AG04450 (cell line): ENCODE measurements around the gene CEACAM18. TPM values are rescaled to one million over a fixed set of nuclear protein-coding genes. Genes with fewer than 3 reads are reported as not detected.
A peak's percentile ranks its signal among the peaks of the same experiment; 100 is the strongest.

Source experiments
- CTCF ChIA-PET: fragments of 300-600, 350-600 bp; formaldehyde crosslinking; extraction: SDS; loops from one replicate; lab custom pipeline; 2022; ENCODE audit warnings: antibody characterized with exemption, inconsistent platforms; lab: Charles Lee
- POLR2A ChIA-PET: fragments of 350-600 bp; formaldehyde crosslinking; extraction: SDS; loops from one replicate; lab custom pipeline; 2021; ENCODE audit warnings: antibody characterized with exemption, inconsistent platforms; lab: Yijun Ruan, JAX
- DNase-seq: peaks from one replicate; pipeline ENCODE4 v3.0.0-alpha.2; 2011; ENCODE audit warnings: low read depth, low spot score
- H3K27ac ChIP-seq: one replicate; pipeline ENCODE4 v1.5.1; 2012; ENCODE audit warnings: low read depth, low read length, control low read depth
- H3K27me3 ChIP-seq: one replicate; pipeline ENCODE4 v1.6.0; 2012; ENCODE audit warnings: low read length; ENCODE audit not compliant: control insufficient read depth, insufficient read depth
- H3K4me3 ChIP-seq: 2 replicates; pipeline ENCODE4 v1.5.1; 2011; ENCODE audit warnings: mild to moderate bottlenecking, low read depth, low read length, control low read depth
- H3K9me3 ChIP-seq: 2 replicates; pipeline ENCODE4 v1.5.1; 2012; ENCODE audit warnings: low read length; ENCODE audit not compliant: control insufficient read depth, insufficient read depth
- polyA plus RNA-seq: library from polyadenylated mRNA; depleted of rRNA; stranded (reverse); fragments of >200 nt; gene quantifications from 2 replicates; pipeline ENCODE4 v1.2.3, GENCODE V29; 2011
- TF ChIP-seq, protein P1 (sequence below): IDR thresholded peaks from 2 replicates; pipeline ENCODE4 v1.5.1; 2011; ENCODE audit warnings: low read depth, low read length, control low read depth, inconsistent platforms

The CEACAM18 gene
- polyA plus RNA-seq, 1 experiment = not detected

DNA sequence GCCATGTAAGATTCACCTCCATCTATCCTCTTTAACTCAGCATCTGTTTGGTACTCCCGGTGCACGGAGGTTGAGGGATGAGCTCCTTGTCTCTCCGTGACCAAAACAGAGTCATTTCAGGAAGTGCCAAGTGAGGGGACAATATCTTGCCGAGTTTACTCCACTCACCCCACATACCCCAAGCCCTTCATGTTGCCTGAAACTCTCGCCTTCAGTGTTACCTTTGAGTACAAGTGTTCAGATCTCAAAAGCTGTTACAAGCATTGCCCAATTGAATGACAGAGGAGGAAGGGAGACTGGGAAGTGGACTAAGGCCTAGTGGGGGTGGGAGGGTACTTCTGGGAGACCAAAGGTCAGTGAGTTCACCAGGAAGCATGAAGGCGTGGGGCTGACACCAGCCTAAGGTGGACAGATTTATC lies 29.3 kb downstream of the CEACAM18 start:
- Histone ChIP-seq H3K4me3 (no peak overlapping the region), H3K9me3 (no peaks in the 10 kb centered on the region; the same call in 1 of the 2 replicates), H3K27ac (no peak overlapping the region), H3K27me3 (no peaks in the 10 kb centered on the region)
- no peak for DNase-seq
- POLR2A ChIA-PET = no interaction called here
- CTCF ChIA-PET = no interaction called here
- TF ChIP-seq, protein P1, sequence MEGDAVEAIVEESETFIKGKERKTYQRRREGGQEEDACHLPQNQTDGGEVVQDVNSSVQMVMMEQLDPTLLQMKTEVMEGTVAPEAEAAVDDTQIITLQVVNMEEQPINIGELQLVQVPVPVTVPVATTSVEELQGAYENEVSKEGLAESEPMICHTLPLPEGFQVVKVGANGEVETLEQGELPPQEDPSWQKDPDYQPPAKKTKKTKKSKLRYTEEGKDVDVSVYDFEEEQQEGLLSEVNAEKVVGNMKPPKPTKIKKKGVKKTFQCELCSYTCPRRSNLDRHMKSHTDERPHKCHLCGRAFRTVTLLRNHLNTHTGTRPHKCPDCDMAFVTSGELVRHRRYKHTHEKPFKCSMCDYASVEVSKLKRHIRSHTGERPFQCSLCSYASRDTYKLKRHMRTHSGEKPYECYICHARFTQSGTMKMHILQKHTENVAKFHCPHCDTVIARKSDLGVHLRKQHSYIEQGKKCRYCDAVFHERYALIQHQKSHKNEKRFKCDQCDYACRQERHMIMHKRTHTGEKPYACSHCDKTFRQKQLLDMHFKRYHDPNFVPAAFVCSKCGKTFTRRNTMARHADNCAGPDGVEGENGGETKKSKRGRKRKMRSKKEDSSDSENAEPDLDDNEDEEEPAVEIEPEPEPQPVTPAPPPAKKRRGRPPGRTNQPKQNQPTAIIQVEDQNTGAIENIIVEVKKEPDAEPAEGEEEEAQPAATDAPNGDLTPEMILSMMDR = no peak

DNA sequence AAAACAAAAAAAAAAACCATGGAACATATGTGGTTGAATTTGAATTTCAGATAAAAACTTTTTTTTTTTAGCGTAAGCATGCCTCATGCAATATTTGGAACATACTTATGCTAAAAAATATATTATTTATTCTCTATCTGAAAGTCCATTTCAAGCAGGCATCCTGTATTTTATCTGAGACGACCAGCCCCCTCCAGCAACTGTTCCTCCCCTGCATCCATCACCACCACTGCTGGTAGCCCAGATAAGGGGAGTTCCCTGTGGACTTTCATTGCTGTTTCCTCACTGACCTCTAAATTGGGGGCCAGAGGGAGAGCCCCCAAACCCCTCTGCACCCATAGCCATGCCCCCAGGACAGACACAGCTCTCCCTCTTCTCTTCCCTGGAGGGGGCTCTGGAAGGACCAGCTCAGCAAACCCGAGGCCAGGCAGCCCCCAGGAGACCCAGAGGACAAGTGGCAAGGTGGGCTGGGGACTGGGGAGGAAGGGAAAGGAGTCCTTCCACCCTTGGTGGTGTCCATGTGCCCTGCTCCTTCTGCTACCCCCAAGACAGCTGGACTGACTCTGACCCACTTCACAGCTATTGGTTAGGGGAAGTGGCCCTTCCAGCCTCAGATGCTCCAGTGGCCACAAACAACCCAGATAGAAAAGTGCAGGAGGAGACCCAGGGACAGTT lies 29.9 kb downstream of the CEACAM18 start:
- no peaks in the 10 kb centered on the region; the same call in 1 of the 2 replicates for H3K9me3 ChIP-seq
- DNase-seq = no peak
- TF ChIP-seq, protein P1 = no peak
- ChIA-PET POLR2A (no interaction called here), CTCF (no interaction called here)
- H3K27ac ChIP-seq = no peak overlapping the region
- no peak overlapping the region for H3K4me3 ChIP-seq
- H3K27me3 ChIP-seq = no peaks in the 10 kb centered on the region

DNA sequence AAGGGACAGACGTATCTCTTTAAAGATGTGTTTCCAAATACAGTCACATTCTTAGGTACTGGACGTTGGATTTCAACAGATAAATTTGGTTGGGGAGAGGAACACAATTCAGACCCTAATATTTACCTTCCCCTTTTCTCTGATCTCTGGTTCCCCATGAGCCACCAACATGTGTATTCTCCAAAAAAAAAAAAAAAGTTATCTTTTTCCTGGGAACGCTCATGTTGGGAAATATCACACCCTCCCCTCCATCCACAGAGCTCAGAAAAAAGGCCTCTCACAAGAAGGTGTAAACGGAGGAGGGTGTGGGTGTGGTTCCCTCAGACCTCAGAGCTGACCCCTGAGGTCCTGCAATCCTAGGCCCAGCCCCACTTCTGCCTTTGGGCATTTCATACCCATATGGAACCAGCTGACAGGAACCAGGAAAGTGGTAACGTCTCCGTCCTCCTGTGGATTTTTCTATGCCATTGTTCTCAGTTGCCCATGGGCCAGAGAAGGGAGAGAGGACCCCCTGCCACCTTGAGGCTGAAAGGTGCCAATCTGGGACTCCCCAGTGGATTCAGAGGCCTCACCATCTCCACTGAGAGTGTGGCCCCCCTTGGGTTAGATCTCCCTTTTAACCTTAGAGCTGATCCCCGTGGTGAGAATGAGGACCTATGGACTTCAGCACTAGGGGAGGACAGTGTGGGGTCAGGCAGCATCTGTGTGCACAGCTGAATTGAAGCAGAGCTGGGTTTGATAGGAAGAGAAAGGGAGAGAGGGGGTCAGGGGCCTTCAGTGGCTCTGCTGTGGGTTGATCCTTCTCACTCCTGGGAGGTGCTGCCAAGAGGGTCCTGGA lies 31.7 kb downstream of the CEACAM18 start:
- POLR2A ChIA-PET = no interaction called here

DNA sequence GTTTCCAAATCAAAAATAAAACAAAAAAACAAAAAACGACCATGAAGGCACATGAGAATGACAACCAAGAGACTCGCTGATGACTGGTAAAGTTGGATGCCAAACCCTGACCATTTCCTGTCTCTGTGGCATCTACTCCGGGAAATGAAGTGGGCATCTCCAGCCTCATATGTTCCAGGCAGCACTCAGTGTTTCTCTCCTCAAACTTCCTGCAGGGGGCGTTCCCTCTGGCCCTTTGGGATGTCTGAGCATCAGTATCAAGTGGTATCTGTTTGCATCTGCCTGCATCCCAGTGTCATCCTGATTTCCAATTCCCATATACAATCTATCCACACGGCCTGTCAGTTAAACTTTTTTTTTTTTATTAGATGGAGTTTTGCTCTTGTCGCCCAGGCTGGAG lies 33.0 kb downstream of the CEACAM18 start:
- CTCF ChIA-PET = interaction anchor here (0.6 kb wide), 1 partner anchor 160 kb away, joined by 4 read pairs; no protein-coding TSS in a partner anchor
- H3K4me3 ChIP-seq = no peak overlapping the region

More for the DNA sequence above, 31.7 kb downstream of the CEACAM18 start:
- H3K4me3 ChIP-seq = no peak overlapping the region
- no peaks in the 10 kb centered on the region for H3K27me3 ChIP-seq
- H3K27ac ChIP-seq = no peak overlapping the region
- CTCF ChIA-PET = no interaction called here
- H3K9me3 ChIP-seq = no peaks in the 10 kb centered on the region; the same call in 1 of the 2 replicates
- DNase-seq = no peak
- TF ChIP-seq, protein P1 = no peak

More for the DNA sequence above, 33.0 kb downstream of the CEACAM18 start:
- no peaks in the 10 kb centered on the region; the same call in 1 of the 2 replicates for H3K9me3 ChIP-seq
- POLR2A ChIA-PET = no interaction called here
- TF ChIP-seq, protein P1 = peak; percentile 27; the same call in 1 of the 2 replicates
- H3K27ac ChIP-seq = no peak overlapping the region
- H3K27me3 ChIP-seq = no peaks in the 10 kb centered on the region
- no peak for DNase-seq
